GM18505 (cell line): ENCODE measurements around the gene ZNF500.

Source experiments
- ATAC-seq: cut with Tn5 transposase; IDR thresholded peaks from one replicate; pipeline ENCODE4 v1.9.1; 2021; ENCODE audit not compliant: unreplicated experiment
- POLR2A ChIP-seq: IDR thresholded peaks from 4 replicates; pipeline ENCODE4 v1.6.1; 2011; ENCODE audit warnings: borderline replicate concordance; ENCODE audit not compliant: insufficient read depth, insufficient read length; ENCODE audit errors: extremely low read depth

The ZNF500 gene

GRCh38 chr16:4734730-4735535 is 32.0 kb downstream of the ZNF500 start:
- peak; percentile 63 for ATAC-seq

GRCh38 chr16:4734063-4734729 is 32.8 kb downstream of the ZNF500 start, which contains the start of the genes ANKS3 and DNAAF8:
Gene ANKS3, minus strand, starts transcription at chr16:4734271. Its CDS starts 4,122 bp downstream, at chr16:4730149.
Gene DNAAF8, plus strand, starts transcription at chr16:4734537. Its CDS starts 1,978 bp downstream, at chr16:4736515.
- ATAC-seq, result peak; percentile 73

More at GRCh38 chr16:4734730-4735535, 32.0 kb downstream of the ZNF500 start:
- peak; percentile 76 for TF ChIP-seq POLR2A

GRCh38 chr16:4733747-4734062 is 33.3 kb downstream of the ZNF500 start:
- peak; percentile 9 for ATAC-seq
- TF ChIP-seq POLR2A, result no peak

More at GRCh38 chr16:4734063-4734729, 32.8 kb downstream of the ZNF500 start, which contains the start of the genes ANKS3 and DNAAF8:
- peak; percentile 58 for TF ChIP-seq POLR2A

GRCh38 chr16:4733211-4733742 is 33.7 kb downstream of the ZNF500 start:
- ATAC-seq, result no peak
- no peak for TF ChIP-seq POLR2A

DNA sequence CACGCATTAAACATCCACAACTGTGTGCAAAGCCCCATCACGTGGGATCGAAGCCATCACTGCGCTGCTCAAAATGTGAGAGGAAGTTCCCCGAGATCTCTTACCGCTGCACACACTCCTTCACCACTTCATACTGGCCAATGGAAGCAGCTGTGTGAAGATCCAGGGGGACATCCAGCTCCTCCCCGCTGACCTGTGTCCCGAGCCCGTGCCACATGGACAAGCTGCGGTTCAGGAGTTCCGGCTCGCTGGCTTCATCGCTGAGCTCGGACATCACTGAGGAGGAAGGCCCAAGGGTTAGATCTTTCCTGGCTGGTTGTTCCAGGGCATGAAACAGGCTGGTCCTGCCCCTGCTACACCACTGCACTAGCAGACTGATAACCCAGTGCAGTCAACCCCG is 37.1 kb downstream of the ZNF500 start:
- no peak for TF ChIP-seq POLR2A
- no peak for ATAC-seq

- ATAC-seq, result no peak
Observed at GRCh38 chr16:4728676-4729075, 38.3 kb downstream of the ZNF500 start.

GRCh38 chr16:4726616-4727015 is 40.3 kb downstream of the ZNF500 start:
- no peak for ATAC-seq
- no peak for TF ChIP-seq POLR2A

More at GRCh38 chr16:4728676-4729075, 38.3 kb downstream of the ZNF500 start:
- TF ChIP-seq POLR2A, result no peak

DNA sequence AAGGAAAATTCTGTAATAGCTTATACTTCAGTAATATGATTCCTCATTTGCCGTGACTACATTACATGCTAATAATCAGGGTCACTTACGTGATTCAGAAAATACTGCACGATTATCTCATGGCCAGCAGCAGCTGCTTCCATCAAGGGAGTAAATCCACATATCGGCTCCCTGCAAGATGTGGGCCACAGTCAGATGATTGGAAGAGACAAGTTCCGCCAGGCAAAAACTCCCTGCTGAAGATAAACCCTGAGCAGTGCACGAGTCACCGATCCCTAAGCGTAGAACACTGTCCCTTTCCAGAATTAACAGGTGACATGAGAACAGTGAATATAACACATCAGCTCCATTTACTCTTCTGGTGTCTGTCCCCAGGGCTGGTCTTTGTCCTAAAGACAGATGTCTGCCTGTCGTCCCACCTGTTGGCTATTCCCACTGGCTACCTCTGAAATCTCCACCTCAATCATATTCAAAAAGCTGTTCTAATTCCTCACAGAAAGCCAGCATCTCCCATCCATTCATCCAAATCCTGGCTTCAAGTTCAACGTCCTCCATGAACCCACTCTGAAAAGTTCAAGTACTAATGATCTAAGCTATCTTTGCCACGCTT is 42.2 kb downstream of the ZNF500 start:
- no peak for ATAC-seq
- no peak for TF ChIP-seq POLR2A

DNA sequence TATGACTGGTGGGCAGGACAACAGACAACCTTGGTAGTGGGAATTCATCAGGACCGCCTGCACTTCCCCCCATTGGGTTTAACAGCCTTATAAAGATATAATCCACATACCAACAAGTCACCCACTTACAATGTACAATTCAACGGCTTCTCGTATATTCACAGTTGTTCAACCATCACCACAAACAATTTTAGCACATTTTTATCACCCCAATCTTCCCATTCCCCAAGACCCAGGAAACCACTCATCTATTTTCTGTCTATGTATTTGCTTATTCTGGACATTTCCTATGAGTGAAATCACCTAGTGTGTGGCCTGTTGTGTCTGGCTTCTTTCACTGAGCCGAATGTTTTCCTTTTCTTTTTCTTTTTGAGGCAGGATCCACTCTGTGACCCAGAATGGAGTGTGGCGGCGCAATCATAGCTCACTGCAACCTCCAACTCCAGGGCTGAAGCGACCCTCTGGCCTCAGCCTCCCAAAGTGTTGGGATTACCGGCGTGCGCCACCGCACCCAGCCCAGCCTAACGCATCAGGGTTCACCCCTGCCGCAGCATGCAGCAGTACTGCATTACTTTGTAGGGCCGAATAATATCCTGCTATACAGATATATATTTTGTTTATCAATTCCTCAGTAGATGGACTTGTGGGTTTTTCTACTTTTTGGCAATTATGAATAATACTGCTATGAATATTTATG is 43.7 kb downstream of the ZNF500 start:
- no peak for ATAC-seq

GRCh38 chr16:4718466-4718865 is 48.5 kb downstream of the ZNF500 start:
- no peak for TF ChIP-seq POLR2A
- ATAC-seq, result no peak

More for the DNA sequence above, 43.7 kb downstream of the ZNF500 start:
- TF ChIP-seq POLR2A, result no peak

DNA sequence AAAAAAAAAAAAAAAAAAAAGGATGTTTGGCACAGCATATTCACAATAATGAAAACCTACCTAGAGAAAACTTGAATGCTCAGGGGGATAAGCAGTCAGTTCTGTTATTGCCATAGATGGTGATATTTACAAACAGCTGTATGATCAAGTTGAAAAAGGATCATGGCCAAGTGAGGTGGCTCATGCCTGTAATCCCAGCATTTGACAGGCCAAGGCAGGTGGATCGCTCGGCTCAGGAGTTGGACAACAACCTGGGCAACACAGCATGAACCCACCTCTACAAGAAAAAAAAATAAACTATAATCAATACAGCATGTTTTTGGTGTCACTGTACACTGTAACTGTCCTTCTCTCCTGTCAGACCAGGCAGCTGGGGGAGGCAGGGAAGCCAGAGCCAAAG is 52.0 kb downstream of the ZNF500 start:
- no peak for ATAC-seq
- TF ChIP-seq POLR2A, result no peak

DNA sequence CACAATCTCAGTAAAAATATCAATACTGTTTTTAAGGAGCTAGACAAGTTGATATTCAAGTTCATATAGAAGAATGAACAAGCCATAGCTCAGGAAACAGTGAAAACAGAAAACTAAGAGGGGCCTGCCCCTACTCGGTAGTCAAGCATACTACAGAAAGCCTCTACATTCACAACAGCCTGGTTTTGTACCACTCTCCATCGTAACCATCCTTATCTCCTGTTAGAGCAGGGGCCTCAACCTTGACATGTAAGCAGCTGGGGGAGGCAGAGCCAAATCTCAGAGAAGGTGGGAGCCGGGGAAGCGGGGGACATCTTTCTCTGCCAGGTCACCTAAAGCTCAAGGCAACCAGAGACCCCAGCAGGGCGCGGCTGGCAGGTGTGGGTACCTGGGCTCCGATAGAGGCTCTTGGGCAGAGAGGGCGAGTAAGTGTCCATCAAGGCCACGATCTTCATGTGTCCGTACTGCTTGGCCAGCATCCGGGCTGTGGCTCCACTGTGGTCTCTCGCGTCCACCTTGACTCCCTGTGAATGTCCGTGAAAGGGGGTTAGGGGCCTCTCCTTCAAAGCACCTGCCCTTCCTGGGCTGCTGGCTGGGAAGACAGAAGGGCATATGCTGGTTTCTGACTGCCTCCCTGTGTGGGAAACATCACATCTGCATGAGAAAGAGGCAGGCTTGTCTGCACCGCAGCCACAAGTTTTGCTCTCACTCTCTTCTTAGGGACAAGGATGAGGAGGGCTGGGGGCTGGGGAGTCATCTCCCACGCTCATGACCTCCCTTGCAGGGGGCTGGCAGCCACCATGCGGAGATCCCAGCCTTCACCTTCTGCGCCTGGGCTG is 53.1 kb downstream of the ZNF500 start:
- no peak for TF ChIP-seq POLR2A
- ATAC-seq, result no peak
